GM23338 (cell line): ENCODE measurements around the gene HNRNPL.
A peak's percentile ranks its signal among the peaks of the same experiment; 100 is the strongest.

Source experiments
- CREB1 ChIP-seq: fragments of 250-450 bp; sonication (Bioruptor Pico); IDR thresholded peaks from 2 replicates; pipeline ENCODE4 v1.5.0; 2020; ENCODE audit warnings: low read depth, mild to moderate bottlenecking, moderate library complexity
- EZH2phosphoT487 ChIP-seq: fragments of 200-600 bp; sonication (generic); IDR thresholded peaks from one replicate; pipeline ENCODE4 v1.8.1; 2018; ENCODE audit warnings: antibody characterized with exemption; ENCODE audit not compliant: unreplicated experiment
- POLR2AphosphoS5 ChIP-seq: IDR thresholded peaks from 2 replicates; pipeline ENCODE4 v1.6.1; 2016; ENCODE audit warnings: antibody characterized with exemption, low read depth
- TF ChIP-seq, protein P1 (sequence below), 2 experiments: fragments of 200-600 bp in 1 of 2; sonication (generic) in 1 of 2; conservative IDR thresholded peaks; 2 replicates each; pipeline versions ENCODE4 v1.5.1 to v1.6.1; 2016 to 2017; ENCODE audit warnings: antibody characterized with exemption in 2 of 2, low read depth in 2 of 2, mild to moderate bottlenecking in 2 of 2, moderate library complexity in 1 of 2
- TF ChIP-seq, protein P2 (sequence below): IDR thresholded peaks from 2 replicates; pipeline ENCODE4 v1.6.1; 2016; ENCODE audit warnings: antibody characterized with exemption

GRCh38 chr19:38869160-38869835, 19.5 kb upstream of the HNRNPL start:
- TF ChIP-seq, protein P1, sequence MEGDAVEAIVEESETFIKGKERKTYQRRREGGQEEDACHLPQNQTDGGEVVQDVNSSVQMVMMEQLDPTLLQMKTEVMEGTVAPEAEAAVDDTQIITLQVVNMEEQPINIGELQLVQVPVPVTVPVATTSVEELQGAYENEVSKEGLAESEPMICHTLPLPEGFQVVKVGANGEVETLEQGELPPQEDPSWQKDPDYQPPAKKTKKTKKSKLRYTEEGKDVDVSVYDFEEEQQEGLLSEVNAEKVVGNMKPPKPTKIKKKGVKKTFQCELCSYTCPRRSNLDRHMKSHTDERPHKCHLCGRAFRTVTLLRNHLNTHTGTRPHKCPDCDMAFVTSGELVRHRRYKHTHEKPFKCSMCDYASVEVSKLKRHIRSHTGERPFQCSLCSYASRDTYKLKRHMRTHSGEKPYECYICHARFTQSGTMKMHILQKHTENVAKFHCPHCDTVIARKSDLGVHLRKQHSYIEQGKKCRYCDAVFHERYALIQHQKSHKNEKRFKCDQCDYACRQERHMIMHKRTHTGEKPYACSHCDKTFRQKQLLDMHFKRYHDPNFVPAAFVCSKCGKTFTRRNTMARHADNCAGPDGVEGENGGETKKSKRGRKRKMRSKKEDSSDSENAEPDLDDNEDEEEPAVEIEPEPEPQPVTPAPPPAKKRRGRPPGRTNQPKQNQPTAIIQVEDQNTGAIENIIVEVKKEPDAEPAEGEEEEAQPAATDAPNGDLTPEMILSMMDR (conservative IDR thresholded peaks at IDR 0.05; ENCODE audit: low read depth in 2 of 2), result 0 out of 4 replicates have a peak, but pooled peaks of 1 of the 2 experiments have one; percentile 1
- TF ChIP-seq, protein P2, sequence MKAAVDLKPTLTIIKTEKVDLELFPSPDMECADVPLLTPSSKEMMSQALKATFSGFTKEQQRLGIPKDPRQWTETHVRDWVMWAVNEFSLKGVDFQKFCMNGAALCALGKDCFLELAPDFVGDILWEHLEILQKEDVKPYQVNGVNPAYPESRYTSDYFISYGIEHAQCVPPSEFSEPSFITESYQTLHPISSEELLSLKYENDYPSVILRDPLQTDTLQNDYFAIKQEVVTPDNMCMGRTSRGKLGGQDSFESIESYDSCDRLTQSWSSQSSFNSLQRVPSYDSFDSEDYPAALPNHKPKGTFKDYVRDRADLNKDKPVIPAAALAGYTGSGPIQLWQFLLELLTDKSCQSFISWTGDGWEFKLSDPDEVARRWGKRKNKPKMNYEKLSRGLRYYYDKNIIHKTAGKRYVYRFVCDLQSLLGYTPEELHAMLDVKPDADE, result no peak
- TF ChIP-seq POLR2AphosphoS5 (no peak), CREB1 (CRISPR knock-in tag) (no peak), EZH2phosphoT487 (no peak)
